ENCODE data around the gene TUBA4B. TPM values are rescaled to one million over a fixed set of nuclear protein-coding genes. Genes with fewer than 3 reads are reported as not detected.

TUBA4B gene
- total RNA-seq (2022) (not detected in 2 replicates), Bru-seq, nascent RNA (percentile 4 among the genes with signal in this experiment), BruChase-seq, experiment 1, labeled RNA remaining after a 2-hour chase (percentile 8 among the genes with signal in this experiment), BruChase-seq, experiment 2, labeled RNA remaining after a 6-hour chase (percentile 13 among the genes with signal in this experiment)
- long read RNA-seq, result 0 reads

- ChIA-PET CTCF (interaction anchor here (0.5 to 3.3 kb wide), 5 partner anchors 21 to 135 kb away, joined by 4 to 22 read pairs (median 4); partner anchors contain the start of genes DNPEP and ZFAND2B), POLR2A (interaction anchor here (0.5 to 1.7 kb wide), 5 partner anchors 8 to 514 kb away, joined by 3 to 6 read pairs (median 3); partner anchors contain the start of genes ATG9A, CDK5R2, GLB1L and STK16)
- H3K9me3 ChIP-seq, result no peaks in the 10 kb centered on the region
- Mint-ChIP-seq H3K4me3 (ENCODE audit: unreplicated experiment) (peak within 1 kb of the TSS; percentile 62), H3K27me3 (ENCODE audit: insufficient read depth, unreplicated experiment) (peaks cover 4% of the 10 kb centered on the region), H3K4me1 (ENCODE audit: low read depth, unreplicated experiment) (peaks cover 36% of the 10 kb centered on the region), H3K9me3 (ENCODE audit: unreplicated experiment) (no peaks in the 10 kb centered on the region), H3K27ac (ENCODE audit: unreplicated experiment) (no peak within 1 kb of the TSS), H3K36me3 (ENCODE audit: insufficient read depth, unreplicated experiment) (peaks cover 8% of the 10 kb centered on the region)
- H3K4me3 ChIP-seq (ENCODE audit: low read depth, low read length), result peak within 1 kb of the TSS; percentile 48
- H3K27me3 ChIP-seq (replicated peaks; ENCODE audit: control insufficient read depth, insufficient read depth, low read length), result no peaks in the 10 kb centered on the region
- DNase-seq, result no peak
- TSS peak; percentile 58 for BruUV-seq (replicated peaks)
- H3K36me3 ChIP-seq (ENCODE audit: control insufficient read depth, insufficient read depth, low read length), result no peaks in the 10 kb centered on the region; the same call in 1 of the 2 replicates
- intact Hi-C loops (cut with micrococcal nuclease; ENCODE audit: unreplicated experiment), result no loop called here
- TF ChIP-seq CTCF (IDR thresholded peaks at IDR 0.05; ENCODE audit: insufficient read depth in 1 of 2, low read depth in 1 of 2, low read length in 1 of 2, severe bottlenecking in 1 of 2, unreplicated experiment in 1 of 2), result no peak
- peaks cover 28% of the 10 kb centered on the region for H3K4me1 ChIP-seq
These were observed at the start of gene TUBA4B for GRCh38 chr2:219252900-219253752. Gene TUBA4B, plus strand, starts transcription at chr2:219253243. Its CDS starts 165 bp downstream, at chr2:219253408.

- Mint-ChIP-seq H3K36me3 (ENCODE audit: insufficient read depth, unreplicated experiment) (peaks cover 28% of the 10 kb centered on the region), H3K9me3 (ENCODE audit: unreplicated experiment) (no peaks in the 10 kb centered on the region), H3K4me3 (ENCODE audit: unreplicated experiment) (peak overlapping the region; percentile 35), H3K27me3 (ENCODE audit: insufficient read depth, unreplicated experiment) (no peaks in the 10 kb centered on the region), H3K4me1 (ENCODE audit: low read depth, unreplicated experiment) (peaks cover 5% of the 10 kb centered on the region), H3K27ac (ENCODE audit: unreplicated experiment) (no peak overlapping the region)
- no peak overlapping the region for H3K4me3 ChIP-seq (ENCODE audit: low read depth, low read length)
- BruUV-seq (replicated peaks), result no TSS peak
- CTCF ChIA-PET, result interaction anchor here (1.1 kb wide), 1 partner anchor 91 kb away, joined by 3 read pairs; no protein-coding TSS in a partner anchor
- no peaks in the 10 kb centered on the region for H3K27me3 ChIP-seq (replicated peaks; ENCODE audit: control insufficient read depth, insufficient read depth, low read length)
- intact Hi-C loops (cut with micrococcal nuclease; ENCODE audit: unreplicated experiment), result no loop called here
- TF ChIP-seq CTCF (IDR thresholded peaks at IDR 0.05; ENCODE audit: insufficient read depth in 1 of 2, low read depth in 1 of 2, low read length in 1 of 2, severe bottlenecking in 1 of 2, unreplicated experiment in 1 of 2), result no peak
- H3K36me3 ChIP-seq (ENCODE audit: control insufficient read depth, insufficient read depth, low read length), result peaks cover 9% of the 10 kb centered on the region
- H3K9me3 ChIP-seq, result no peaks in the 10 kb centered on the region
- no peak for DNase-seq
- POLR2A ChIA-PET, result no interaction called here
- H3K4me1 ChIP-seq, result peaks cover 8% of the 10 kb centered on the region
These were observed 48.4 kb upstream of the TUBA4B start for GRCh38 chr2:219204425-219205164.

GRCh38 chr2:219205165-219205538 lies 47.9 kb upstream of the TUBA4B start:
- POLR2A ChIA-PET, result no interaction called here
- no peaks in the 10 kb centered on the region for H3K27me3 ChIP-seq (replicated peaks; ENCODE audit: control insufficient read depth, insufficient read depth, low read length)
- intact Hi-C loops (cut with micrococcal nuclease; ENCODE audit: unreplicated experiment), result no loop called here

More at GRCh38 chr2:219205165-219205538, 47.9 kb upstream of the TUBA4B start:
- CTCF ChIA-PET, result no interaction called here
- Histone ChIP-seq H3K36me3 (ENCODE audit: control insufficient read depth, insufficient read depth, low read length) (peaks cover 10% of the 10 kb centered on the region), H3K4me1 (peaks cover 8% of the 10 kb centered on the region), H3K4me3 (ENCODE audit: low read depth, low read length) (no peak overlapping the region), H3K9me3 (no peaks in the 10 kb centered on the region)
- H3K4me3 Mint-ChIP-seq (ENCODE audit: unreplicated experiment), result peak overlapping the region; percentile 35
- H3K27me3 Mint-ChIP-seq (ENCODE audit: insufficient read depth, unreplicated experiment), result no peaks in the 10 kb centered on the region
- H3K4me1 Mint-ChIP-seq (ENCODE audit: low read depth, unreplicated experiment), result peaks cover 5% of the 10 kb centered on the region
- no peak for TF ChIP-seq CTCF (IDR thresholded peaks at IDR 0.05; ENCODE audit: insufficient read depth in 1 of 2, low read depth in 1 of 2, low read length in 1 of 2, severe bottlenecking in 1 of 2, unreplicated experiment in 1 of 2)
- BruUV-seq (replicated peaks), result no TSS peak
- H3K36me3 Mint-ChIP-seq (ENCODE audit: insufficient read depth, unreplicated experiment), result peaks cover 31% of the 10 kb centered on the region
- no peaks in the 10 kb centered on the region for H3K9me3 Mint-ChIP-seq (ENCODE audit: unreplicated experiment)
- no peak overlapping the region for H3K27ac Mint-ChIP-seq (ENCODE audit: unreplicated experiment)
- DNase-seq, result no peak

All from Caco-2 (cell line).